Adipocyte (in vitro differentiated cells): ENCODE results near the gene RGL3.
A peak's percentile ranks its signal among the peaks of the same experiment; 100 is the strongest.
"Not testable (repeated sequence)": the region's sequence is repeated elsewhere in the genome, so short reads cannot be mapped to it uniquely, and the experiment has no call there.

ENCODE experiments used
- DNase-seq: peaks from one replicate; pipeline ENCODE4 v3.0.0-alpha.2; 2015; ENCODE audit warnings: low read depth
- H3K27me3 ChIP-seq: replicated peaks from 2 replicates; pipeline ENCODE4 v1.7.0; 2013; ENCODE audit warnings: mild to moderate bottlenecking, low read length, moderate library complexity; ENCODE audit not compliant: control insufficient read depth, insufficient read depth
- H3K36me3 ChIP-seq: 2 replicates; pipeline ENCODE4 v1.7.0; 2013; ENCODE audit warnings: low read length, mild to moderate bottlenecking, moderate library complexity; ENCODE audit not compliant: control insufficient read depth, insufficient read depth, severe bottlenecking
- H3K4me1 ChIP-seq: 2 replicates; pipeline ENCODE4 v1.7.0; 2013; ENCODE audit warnings: mild to moderate bottlenecking, low read length, moderate library complexity; ENCODE audit not compliant: control insufficient read depth, insufficient read depth
- H3K4me3 ChIP-seq: 2 replicates; pipeline ENCODE4 v1.7.0; 2013; ENCODE audit warnings: mild to moderate bottlenecking, low read length, moderate library complexity
- H3K9ac ChIP-seq: 2 replicates; pipeline ENCODE4 v1.7.0; 2013; ENCODE audit warnings: mild to moderate bottlenecking, low read length, moderate library complexity
- H3K9me3 ChIP-seq: 2 replicates; pipeline ENCODE4 v1.7.0; 2013; ENCODE audit warnings: mild to moderate bottlenecking, low read length, moderate library complexity; ENCODE audit not compliant: control insufficient read depth

RGL3 gene

GRCh38 chr19:11387162-11388034 is 31.7 kb downstream of the RGL3 start:
- H3K4me3 ChIP-seq, result no peak overlapping the region
- H3K36me3 ChIP-seq, result no peaks in the 10 kb centered on the region
- H3K9ac ChIP-seq, result no peak overlapping the region
- no peaks in the 10 kb centered on the region for H3K4me1 ChIP-seq
- peaks cover 9% of the 10 kb centered on the region for H3K27me3 ChIP-seq
- peaks cover 7% of the 10 kb centered on the region for H3K9me3 ChIP-seq
- no peak for DNase-seq

GRCh38 chr19:11384778-11385129 is 34.4 kb downstream of the RGL3 start:
- Histone ChIP-seq H3K36me3 (no peaks in the 10 kb centered on the region), H3K4me1 (peaks cover 10% of the 10 kb centered on the region), H3K4me3 (no peak overlapping the region), H3K9ac (no peak overlapping the region), H3K27me3 (peaks cover 15% of the 10 kb centered on the region), H3K9me3 (no peaks in the 10 kb centered on the region)
- DNase-seq, result no peak

- DNase-seq, result no peak
- no peak overlapping the region for H3K4me3 ChIP-seq
Measured at GRCh38 chr19:11383706-11384048, 35.4 kb downstream of the RGL3 start.

GRCh38 chr19:11382898-11383705 is 36.0 kb downstream of the RGL3 start:
- Histone ChIP-seq H3K4me1 (peaks cover 18% of the 10 kb centered on the region), H3K27me3 (peaks cover 15% of the 10 kb centered on the region), H3K9ac (no peak overlapping the region), H3K4me3 (no peak overlapping the region), H3K36me3 (no peaks in the 10 kb centered on the region), H3K9me3 (no peaks in the 10 kb centered on the region)
- DNase-seq, result peak; percentile 40

More at GRCh38 chr19:11383706-11384048, 35.4 kb downstream of the RGL3 start:
- Histone ChIP-seq H3K36me3 (no peaks in the 10 kb centered on the region), H3K4me1 (peaks cover 12% of the 10 kb centered on the region), H3K27me3 (peaks cover 15% of the 10 kb centered on the region), H3K9me3 (no peaks in the 10 kb centered on the region), H3K9ac (no peak overlapping the region)

GRCh38 chr19:11380653-11381537 is 38.2 kb downstream of the RGL3 start:
- H3K4me3 ChIP-seq, result peak overlapping the region; percentile 78
- peaks cover 15% of the 10 kb centered on the region for H3K27me3 ChIP-seq
- H3K4me1 ChIP-seq, result peaks cover 32% of the 10 kb centered on the region
- DNase-seq, result peak; percentile 96
- no peaks in the 10 kb centered on the region for H3K9me3 ChIP-seq
- no peaks in the 10 kb centered on the region for H3K36me3 ChIP-seq
- peak overlapping the region; percentile 64 for H3K9ac ChIP-seq

GRCh38 chr19:11379857-11380350 is 39.2 kb downstream of the RGL3 start:
- no peak overlapping the region for H3K4me3 ChIP-seq
- no peaks in the 10 kb centered on the region for H3K36me3 ChIP-seq
- no peak for DNase-seq

GRCh38 chr19:11379269-11379845 is 39.8 kb downstream of the RGL3 start:
- Histone ChIP-seq H3K27me3 (peaks cover 15% of the 10 kb centered on the region), H3K4me1 (peaks cover 39% of the 10 kb centered on the region)
- not testable (repeated sequence) for H3K4me3 ChIP-seq, DNase-seq, H3K36me3 ChIP-seq, H3K9me3 ChIP-seq, H3K9ac ChIP-seq

More at GRCh38 chr19:11379857-11380350, 39.2 kb downstream of the RGL3 start:
- peaks cover 39% of the 10 kb centered on the region for H3K4me1 ChIP-seq
- no peak overlapping the region for H3K9ac ChIP-seq
- peaks cover 15% of the 10 kb centered on the region for H3K27me3 ChIP-seq
- H3K9me3 ChIP-seq, result no peaks in the 10 kb centered on the region

- Histone ChIP-seq H3K27me3 (peaks cover 15% of the 10 kb centered on the region), H3K36me3 (no peaks in the 10 kb centered on the region), H3K4me1 (peaks cover 43% of the 10 kb centered on the region), H3K9me3 (no peaks in the 10 kb centered on the region), H3K9ac (peak overlapping the region; percentile 27), H3K4me3 (no peak overlapping the region)
- DNase-seq, result peak; percentile 68
Measured at GRCh38 chr19:11378319-11379189, 40.6 kb downstream of the RGL3 start.

GRCh38 chr19:11377756-11378155 is 41.4 kb downstream of the RGL3 start:
- H3K9me3 ChIP-seq, result no peaks in the 10 kb centered on the region
- H3K4me1 ChIP-seq, result peaks cover 43% of the 10 kb centered on the region
- peak; percentile 37 for DNase-seq
- H3K36me3 ChIP-seq, result no peaks in the 10 kb centered on the region
- H3K9ac ChIP-seq, result peak overlapping the region; percentile 27
- H3K27me3 ChIP-seq, result peaks cover 10% of the 10 kb centered on the region
- no peak overlapping the region for H3K4me3 ChIP-seq

- peak; percentile 84 for DNase-seq
- peaks cover 6% of the 10 kb centered on the region for H3K27me3 ChIP-seq
- H3K9ac ChIP-seq, result peak overlapping the region; percentile 27
- H3K4me3 ChIP-seq, result no peak overlapping the region
- no peaks in the 10 kb centered on the region for H3K36me3 ChIP-seq
- peaks cover 43% of the 10 kb centered on the region for H3K4me1 ChIP-seq
- no peaks in the 10 kb centered on the region for H3K9me3 ChIP-seq
Measured at GRCh38 chr19:11377237-11377636, 41.9 kb downstream of the RGL3 start.
